ENCODE data around the gene TRPV4.
A peak's percentile ranks its signal among the peaks of the same experiment; 100 is the strongest.

TRPV4 gene

DNA sequence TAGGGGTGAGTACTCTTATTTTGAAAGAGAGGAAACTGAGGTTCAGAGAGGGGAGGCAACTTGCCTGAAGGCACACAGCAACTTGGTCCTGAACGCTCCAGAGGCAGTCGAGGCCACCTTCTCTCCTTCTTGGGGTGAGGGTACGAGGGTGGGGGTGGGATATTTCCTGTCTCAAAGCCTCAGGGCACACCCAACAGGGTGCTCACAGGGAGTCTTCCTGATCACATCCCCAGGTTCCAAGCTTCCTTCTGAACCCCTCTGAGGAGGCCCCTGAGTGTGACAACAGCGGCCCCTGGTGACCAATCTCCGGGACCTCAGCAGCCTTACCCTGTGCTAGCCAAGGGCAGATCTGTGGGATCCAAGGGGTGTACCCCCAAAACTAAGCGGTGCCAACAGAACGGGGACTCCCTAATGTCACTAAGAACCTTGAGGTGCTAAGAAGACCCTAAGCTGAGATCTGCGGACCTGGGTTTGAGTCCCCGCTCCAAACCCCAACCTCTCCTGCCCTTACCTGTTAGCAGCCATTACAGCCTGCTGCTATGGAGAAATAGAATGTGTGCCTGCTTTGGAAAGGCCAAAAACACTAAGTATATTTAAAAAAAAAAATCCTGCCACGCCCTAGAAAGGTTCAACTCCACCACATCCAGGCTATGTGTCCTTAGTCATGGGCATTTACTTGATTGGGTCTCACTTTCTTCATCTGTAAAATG, 57.9 kb downstream of the TRPV4 start:
- DNase-seq = peak; percentile 84

- DNase-seq = peak; percentile 41
These were observed 59.7 kb downstream of the TRPV4 start for GRCh38 chr12:109773384-109774011.

DNA sequence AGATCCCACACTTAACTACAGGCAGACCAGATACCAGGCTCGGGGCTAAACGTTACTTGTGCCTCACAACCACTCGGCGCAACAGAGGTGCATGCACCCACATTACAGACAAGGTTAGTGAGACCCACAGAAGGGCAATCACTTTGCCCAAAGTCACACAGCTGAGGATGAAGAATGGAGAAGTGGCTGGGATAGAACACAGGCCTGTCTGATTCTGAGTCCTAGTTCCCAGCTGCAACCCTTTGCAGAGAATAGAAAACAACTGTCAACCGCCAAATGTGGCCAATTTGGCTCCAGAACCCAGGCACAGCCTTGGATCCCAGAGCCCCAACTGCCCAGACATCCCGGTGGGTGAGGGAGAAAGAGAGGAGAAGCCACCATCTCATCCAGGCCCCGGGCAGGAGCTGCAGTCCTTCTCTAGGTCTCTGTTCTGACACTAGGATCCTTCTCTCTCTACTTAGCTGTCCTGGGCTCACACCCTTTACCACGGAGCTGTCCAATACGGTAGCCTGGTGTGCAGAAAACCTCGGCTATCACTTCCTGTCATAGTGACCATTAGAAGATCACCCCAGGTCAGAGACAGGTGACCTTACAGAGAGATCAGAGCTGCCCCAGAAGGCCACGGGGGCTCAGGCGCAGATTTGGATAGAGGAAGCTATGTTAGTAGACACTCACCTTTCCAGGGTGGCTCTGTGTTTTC, 60.4 kb downstream of the TRPV4 start:
- peak; percentile 26 for DNase-seq

DNA sequence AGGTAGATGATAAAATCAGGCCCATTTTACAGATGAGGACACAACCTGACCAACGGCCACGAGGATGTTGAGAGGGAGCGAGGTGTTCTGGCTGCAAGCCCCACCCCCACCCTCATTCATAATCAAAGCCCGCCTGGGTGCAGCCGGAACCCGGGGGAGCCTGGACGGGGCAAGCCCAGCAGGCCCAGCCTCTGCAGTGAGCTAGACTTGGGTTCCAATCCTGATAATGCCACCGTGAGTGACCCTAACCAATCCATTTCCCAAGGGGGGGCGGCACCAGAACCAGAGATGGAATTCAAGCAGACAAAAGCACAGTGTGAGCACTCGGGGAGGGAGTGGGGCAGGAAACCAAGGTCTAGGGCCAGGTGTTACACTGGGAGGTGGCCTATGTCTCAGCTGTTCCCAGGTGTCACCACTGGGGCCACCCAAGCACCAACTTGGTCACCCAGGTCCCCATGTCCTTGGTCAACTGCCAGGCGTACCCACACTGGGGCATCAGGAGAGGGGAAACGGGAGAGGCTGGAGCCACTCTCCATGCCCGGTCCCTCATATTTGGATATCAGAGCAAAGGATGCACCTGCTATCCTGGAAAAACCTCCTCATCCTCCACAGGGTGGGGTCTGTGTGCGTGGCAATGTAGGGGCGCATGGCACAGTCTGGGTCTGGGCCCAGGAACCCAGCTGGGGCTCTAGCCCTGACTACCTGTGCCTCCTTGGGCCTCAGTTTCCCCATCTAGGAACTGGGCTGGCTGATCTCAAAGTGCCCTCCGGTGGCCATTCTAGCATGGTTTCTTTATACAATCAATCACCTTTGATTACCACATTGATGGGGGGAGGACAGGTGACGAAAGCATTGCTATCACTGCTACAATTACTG, 61.2 kb downstream of the TRPV4 start:
- peak; percentile 26 for DNase-seq

- peak; percentile 32 for DNase-seq
These were observed 62.1 kb downstream of the TRPV4 start for GRCh38 chr12:109770861-109771670.

DNA sequence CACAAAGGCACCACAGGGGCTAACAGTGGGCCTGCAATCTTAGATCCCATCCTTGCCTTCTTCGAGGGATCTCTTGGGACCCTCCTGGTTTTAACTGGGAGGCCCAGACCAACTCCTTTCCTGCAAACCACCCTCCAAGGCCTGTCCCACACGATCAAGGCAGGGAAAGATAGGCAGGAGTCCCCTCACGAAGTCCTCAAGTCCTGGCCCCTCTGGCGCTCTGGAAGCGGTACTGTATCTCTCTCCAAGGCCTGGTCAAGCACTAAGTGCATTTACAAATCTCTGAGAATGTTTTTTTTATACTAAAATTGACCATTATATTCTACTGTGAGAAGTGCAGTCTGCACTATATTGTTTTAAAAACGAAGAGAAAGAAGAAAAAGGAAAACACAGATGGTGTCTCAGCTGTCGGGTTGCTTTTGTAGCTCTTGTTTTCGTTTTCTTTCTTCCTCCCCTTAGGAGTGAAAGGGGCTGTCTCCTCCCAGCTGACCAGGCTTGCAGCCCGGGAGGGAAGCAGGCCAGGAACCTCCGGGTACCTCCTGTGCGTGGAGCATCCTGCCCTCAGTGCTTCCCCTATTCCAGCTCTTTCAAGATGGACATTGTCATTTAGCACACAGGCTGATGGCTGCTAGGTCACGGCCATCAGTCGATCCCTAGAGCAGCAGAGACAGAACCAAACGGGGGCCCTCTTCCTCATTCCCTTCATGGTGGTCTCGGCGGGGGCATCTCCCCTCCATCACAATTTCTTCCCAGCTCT, 62.9 kb downstream of the TRPV4 start:
- peak; percentile 32 for DNase-seq

DNA sequence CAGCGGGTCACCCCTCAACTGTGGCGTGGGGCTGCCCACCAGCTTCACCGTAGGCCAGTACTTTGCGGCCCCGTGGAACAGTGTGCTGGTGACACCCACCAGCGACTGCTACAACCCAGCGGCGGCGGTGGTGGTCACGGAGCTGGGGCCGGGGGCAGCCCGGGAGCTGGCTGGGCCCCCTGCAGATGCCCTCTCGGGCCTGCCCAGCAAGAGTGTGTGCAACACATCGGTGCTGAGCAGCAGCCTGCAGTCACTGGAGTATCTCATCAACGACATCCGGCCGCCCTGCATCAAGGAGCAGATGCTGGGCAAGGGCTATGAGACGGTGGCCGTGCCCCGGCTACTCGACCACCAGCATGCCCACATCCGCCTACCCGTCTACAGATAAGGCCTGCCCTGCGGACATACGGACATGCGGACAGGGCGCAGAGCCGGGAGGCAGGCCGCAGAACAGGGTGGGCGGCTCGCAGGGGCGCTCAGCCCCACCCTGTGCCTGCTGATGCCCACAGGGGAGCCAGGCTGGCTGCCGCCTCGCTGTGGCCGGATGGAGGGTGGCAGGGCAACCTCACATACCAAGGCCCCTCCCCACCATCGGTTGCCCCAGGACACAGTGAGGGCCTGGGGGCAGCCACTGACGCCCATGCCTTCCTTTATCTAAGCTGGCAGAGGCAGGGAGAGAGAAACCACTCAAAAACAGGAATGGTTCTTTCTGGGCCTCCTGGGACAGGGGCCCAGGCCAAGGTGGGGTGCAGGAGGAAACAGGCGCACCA, 64.1 kb downstream of the TRPV4 start:
- DNase-seq = peak; percentile 38

DNA sequence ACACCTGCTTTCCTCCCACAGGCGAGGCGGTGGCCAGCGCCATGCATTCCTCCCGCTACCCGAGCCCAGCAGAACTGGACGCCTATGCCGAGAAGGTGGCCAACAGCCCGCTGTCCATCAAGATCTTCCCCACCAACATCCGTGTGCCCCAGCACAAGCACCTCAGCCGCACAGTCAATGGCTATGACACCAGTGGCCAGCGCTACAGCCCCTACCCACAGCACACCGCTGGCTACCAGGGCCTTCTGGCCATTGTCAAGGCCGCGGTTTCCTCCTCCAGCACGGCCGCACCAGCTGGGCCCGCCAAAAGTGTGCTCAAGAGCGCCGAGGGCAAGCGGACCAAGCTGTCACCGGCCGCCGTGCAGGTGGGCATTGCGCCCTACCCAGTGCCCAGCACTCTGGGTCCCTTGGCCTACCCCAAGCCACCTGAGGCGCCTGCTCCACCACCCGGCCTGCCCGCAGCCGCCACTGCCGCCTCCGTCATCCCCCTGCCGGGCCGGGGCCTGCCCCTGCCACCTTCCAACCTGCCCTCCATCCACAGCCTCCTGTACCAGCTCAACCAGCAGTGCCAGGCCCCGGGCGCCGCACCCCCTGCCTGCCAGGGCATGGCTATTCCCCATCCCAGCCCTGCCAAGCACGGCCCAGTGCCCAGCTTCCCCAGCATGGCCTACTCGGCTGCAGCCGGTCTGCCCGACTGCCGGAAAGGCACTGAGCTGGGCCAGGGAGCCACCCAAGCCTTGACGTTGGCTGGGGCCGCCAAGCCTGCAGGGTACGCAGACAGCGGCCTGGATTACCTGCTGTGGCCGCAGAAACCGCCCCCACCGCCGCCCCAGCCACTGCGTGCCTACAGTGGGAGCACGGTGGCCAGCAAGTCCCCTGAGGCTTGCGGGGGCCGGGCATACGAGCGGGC, 65.0 kb downstream of the TRPV4 start:
- peak; percentile 16 for DNase-seq

DNA sequence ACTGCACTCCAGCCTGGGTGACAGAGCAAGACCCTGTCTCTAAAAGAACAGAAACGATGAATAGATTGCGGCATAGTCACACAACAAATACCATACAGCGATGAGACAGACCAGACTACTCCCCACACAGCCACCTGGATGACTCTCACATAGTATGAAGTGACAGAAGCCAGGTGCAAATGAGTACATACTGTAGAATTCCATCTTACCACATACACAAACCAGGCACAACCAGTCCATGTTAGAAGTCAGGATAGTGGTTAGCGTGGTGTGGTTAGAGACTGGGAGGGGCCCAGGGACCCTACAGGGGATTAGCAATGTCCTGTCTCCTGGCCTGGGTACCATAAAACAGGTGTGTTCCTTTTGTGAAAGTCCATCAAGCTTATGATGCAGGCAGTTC, 65.7 kb downstream of the TRPV4 start:
- DNase-seq = peak; percentile 20

GRCh38 chr12:109766251-109766778, 66.9 kb downstream of the TRPV4 start:
- peak; percentile 22 for DNase-seq

GRCh38 chr12:109765446-109765810, 67.8 kb downstream of the TRPV4 start:
- DNase-seq = peak; percentile 9

DNA sequence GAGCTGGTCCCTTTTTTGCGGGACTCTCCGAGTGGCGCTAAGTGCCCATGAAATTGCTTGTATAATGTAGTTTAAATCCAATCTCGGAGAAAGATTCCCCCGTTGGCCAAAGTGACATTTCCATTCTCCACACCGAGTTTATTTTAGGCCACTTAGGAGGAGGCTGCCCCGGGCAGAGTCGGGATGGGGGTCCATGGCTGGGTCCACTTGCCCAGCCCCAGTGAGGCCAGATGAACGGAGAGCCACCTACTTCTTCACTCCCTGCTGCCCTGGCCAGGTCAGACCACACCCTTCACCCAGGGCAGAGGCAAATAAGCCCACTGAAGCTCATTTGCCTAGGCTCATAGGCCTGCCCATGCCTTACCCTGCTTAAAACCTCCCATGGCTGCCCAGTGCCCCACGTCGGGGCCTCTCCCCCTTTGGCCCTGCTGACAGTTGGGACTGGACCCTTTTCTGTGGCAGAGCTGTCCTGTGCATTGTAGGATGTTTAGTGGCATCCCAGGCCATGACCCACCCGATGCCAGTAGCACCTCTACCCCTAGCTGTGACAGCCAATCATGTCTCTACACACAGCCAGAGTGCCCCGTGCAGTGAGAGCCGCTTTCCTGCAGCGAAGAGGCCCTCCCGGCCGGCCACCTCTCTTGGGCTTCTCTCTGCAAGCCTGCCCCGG, 68.3 kb downstream of the TRPV4 start:
- peak; percentile 25 for DNase-seq

DNA sequence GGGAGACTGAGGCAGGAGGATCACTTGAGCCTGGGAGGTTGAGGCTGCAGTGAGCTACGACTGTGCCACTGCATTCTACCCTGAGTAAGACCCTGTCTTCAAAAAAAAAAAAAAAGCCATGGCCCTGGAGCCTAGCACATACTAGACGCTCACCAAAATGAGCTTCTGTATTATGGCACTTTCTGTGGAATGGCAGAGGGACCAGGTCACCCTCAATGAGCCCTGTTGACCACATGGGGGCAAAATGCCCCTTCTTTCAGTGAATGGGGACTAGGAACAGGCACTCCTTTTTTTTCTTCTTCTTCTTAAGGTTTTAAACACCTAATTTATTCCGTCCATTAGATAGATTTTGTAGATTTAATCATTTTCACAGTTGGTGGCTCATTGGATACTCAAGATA, 69.1 kb downstream of the TRPV4 start:
- peak; percentile 15 for DNase-seq

DNA sequence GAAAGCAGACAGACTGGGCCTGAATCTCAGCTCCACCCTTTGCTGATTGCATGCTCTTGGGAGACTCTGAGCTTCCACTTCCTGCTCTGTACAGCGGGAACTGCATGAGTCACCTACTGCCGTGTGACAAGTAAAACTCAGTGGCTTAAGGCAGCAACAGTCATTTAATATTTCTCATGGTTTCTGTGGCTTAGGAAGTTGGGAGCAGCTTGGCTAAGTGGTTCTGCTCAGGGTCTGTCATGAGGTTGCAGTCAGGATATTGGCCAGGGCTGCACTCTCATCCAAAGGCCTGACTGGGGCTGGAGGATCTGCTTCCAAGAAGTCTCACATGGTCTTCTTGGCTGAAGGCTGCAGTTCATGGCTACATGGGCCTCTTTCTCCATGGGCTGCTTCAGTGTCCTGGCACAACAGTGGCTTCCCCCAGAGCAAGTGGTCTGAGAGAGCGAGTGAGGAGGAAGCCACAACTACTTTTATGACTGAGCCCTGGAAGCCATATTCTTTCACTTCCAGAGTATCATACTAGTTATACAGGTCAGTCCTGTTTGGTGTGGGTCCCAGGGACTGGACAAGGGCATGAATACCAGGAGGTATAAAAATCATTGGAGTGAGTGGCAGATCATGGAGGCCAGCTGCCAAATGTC, 69.9 kb downstream of the TRPV4 start:
- DNase-seq = peak; percentile 19

DNA sequence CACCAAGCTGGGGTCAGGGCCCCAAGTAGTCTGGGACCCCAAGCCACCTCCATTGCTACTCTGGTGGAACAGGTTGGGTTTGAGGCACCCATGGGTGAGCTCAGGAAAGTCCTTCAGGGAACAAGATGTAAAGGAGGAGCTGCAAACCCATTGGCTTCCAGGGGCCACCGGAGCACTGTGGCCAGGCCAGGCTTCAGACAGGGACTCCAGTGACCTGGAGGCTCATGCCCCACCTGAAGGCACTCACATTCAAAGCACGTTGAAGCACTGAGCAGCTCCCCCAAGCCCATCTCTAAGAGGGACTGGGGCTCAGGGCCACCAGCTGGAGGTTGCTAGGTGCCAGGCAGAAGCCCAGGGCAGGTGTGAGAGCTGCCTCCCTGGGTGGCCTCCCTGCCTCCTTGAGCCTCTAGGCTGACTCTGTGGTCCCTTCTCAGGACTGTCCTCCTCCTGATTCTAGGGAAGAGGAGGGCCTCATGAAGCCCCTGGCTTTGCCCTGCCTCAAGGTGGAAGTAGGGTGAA, 70.5 kb downstream of the TRPV4 start:
- peak; percentile 13 for DNase-seq

- peak; percentile 29 for DNase-seq
These were observed 71.0 kb downstream of the TRPV4 start for GRCh38 chr12:109762071-109762672.

Data from right forelimb (tissue), 1 donor.